HepG2 (cell line): ENCODE measurements around the gene FBRSL1. TPM values are rescaled to one million over a fixed set of nuclear protein-coding genes. Genes with fewer than 3 reads are reported as not detected.

ENCODE experiments used
- ATAC-seq: fragments of 200-7000 bp; cut with Tn5 transposase; 3 replicates; pipeline ENCODE4 v1.9.1; 2020; ENCODE audit warnings: mild to moderate bottlenecking, moderate library complexity
- BruUV-seq: library from RNA; stranded (reverse); fragments of 400-500 nt; replicated peaks from 2 replicates; lab custom pipeline; 2021; lab: Mats Ljungman, UMichigan
- CTCF ChIA-PET: fragments of 300-600 bp; formaldehyde crosslinking; extraction: SDS; loops from one replicate; lab custom pipeline; 2021; ENCODE audit warnings: low total read pairs, inconsistent platforms, low intra/inter-chr PET ratio; lab: Yijun Ruan, JAX
- POLR2A ChIA-PET: fragments of 350-600 bp; sonication (Branson Sonifier 250); formaldehyde crosslinking; loops from one replicate; lab custom pipeline; 2020; ENCODE audit warnings: antibody characterized with exemption, inconsistent platforms; lab: Yijun Ruan, JAX
- DNase-seq: peaks from one replicate; pipeline ENCODE4 v3.0.0-alpha.2; 2015; ENCODE audit warnings: low spot score
- FAIRE-seq: peaks from 3 replicates; lab custom pipeline; 2011; peaks lifted over from hg19 to GRCh38; lab: Jason Lieb, UNC
- H2AFZ ChIP-seq: one replicate; pipeline ENCODE4 v1.6.1; 2011; ENCODE audit warnings: low read length, inconsistent platforms
- H3K27ac ChIP-seq: fragments of 300-600 bp; 3 replicates; pipeline ENCODE4 v1.8.0; 2011; ENCODE audit warnings: mixed run types, mild to moderate bottlenecking, mixed read lengths, low read length, inconsistent platforms; ENCODE audit not compliant: insufficient read depth; ENCODE audit errors: extremely low read length
- H3K27me3 ChIP-seq, 2 experiments: fragments of 200-600 bp in 1 of 2; 2 replicates in 1 of 2; 3 replicates in 1 of 2; pipeline versions ENCODE4 v1.6.0 to v1.8.0; 2011; ENCODE audit warnings: low read length in 2 of 2, mild to moderate bottlenecking in 2 of 2, moderate library complexity in 2 of 2, inconsistent platforms in 1 of 2; ENCODE audit not compliant: insufficient read depth in 2 of 2, control insufficient read depth in 1 of 2
- H3K36me3 ChIP-seq, 2 experiments: fragments of 200-600 bp in 1 of 2; replicated peaks in 1 of 2; 2 replicates in 1 of 2; 3 replicates in 1 of 2; pipeline versions ENCODE4 v1.5.1 to v1.8.0; 2011; ENCODE audit warnings: low read length in 2 of 2, inconsistent platforms in 1 of 2; ENCODE audit not compliant: insufficient read depth in 2 of 2, control insufficient read depth in 1 of 2
- H3K4me1 ChIP-seq: 2 replicates; pipeline ENCODE4 v1.5.1; 2012; ENCODE audit warnings: low read length, inconsistent platforms; ENCODE audit not compliant: insufficient read depth
- H3K4me2 ChIP-seq: 2 replicates; pipeline ENCODE4 v1.6.0; 2011; ENCODE audit warnings: low read depth, low read length, inconsistent platforms
- H3K4me3 ChIP-seq, 3 experiments: fragments of 200-600 bp in 1 of 3; sonication (generic), shearing (Covaris generic) in 1 of 3; replicated peaks in 1 of 3; 2 replicates each; pipeline ENCODE4 v1.5.1; 2011 to 2016; ENCODE audit warnings: low read length in 3 of 3, inconsistent platforms in 2 of 3, low read depth in 2 of 3, mild to moderate bottlenecking in 2 of 3, control low read depth in 1 of 3, mixed read lengths in 1 of 3; ENCODE audit not compliant: insufficient read depth in 1 of 3
- H3K79me2 ChIP-seq: one replicate; pipeline ENCODE4 v1.6.1; 2011; ENCODE audit warnings: low read length, inconsistent platforms; ENCODE audit not compliant: insufficient read depth
- H3K9ac ChIP-seq: 2 replicates; pipeline ENCODE4 v1.6.0; 2011; ENCODE audit warnings: mild to moderate bottlenecking, low read depth, low read length, inconsistent platforms; ENCODE audit not compliant: insufficient read depth
- H3K9me3 ChIP-seq: 2 replicates; pipeline ENCODE4 v1.5.1; 2012; ENCODE audit warnings: mild to moderate bottlenecking, low read length
- H4K20me1 ChIP-seq: 2 replicates; pipeline ENCODE4 v1.6.0; 2011; ENCODE audit warnings: inconsistent platforms, mild to moderate bottlenecking, low read length, moderate library complexity; ENCODE audit not compliant: insufficient read depth
- BORCS8-MEF2B ChIP-seq: sonication (generic); formaldehyde crosslinking; IDR thresholded peaks from 2 replicates; pipeline ENCODE4 v1.8.0; 2022; ENCODE audit warnings: mild to moderate bottlenecking, missing genetic modification reagents
- ZNF224 ChIP-seq: sonication (generic); formaldehyde crosslinking; IDR thresholded peaks from 2 replicates; pipeline ENCODE4 v1.5.0; 2020; ENCODE audit warnings: mild to moderate bottlenecking, missing genetic modification reagents
- ZNF263 ChIP-seq: sonication (generic); formaldehyde crosslinking; IDR thresholded peaks from 2 replicates; pipeline ENCODE4 v1.4.0; 2020; ENCODE audit warnings: missing genetic modification reagents
- WGBS: methylation state at CpG from one replicate; pipeline ENCODE4 v1.1.6; 2017; ENCODE audit warnings: low lambda C conversion rate; 5-methylcytosine and 5-hydroxymethylcytosine counted together
- in situ Hi-C: cut with HindIII; loops from 2 replicates; pipeline ENCODE4 v1.10.0; 2017; ENCODE audit warnings: low pct_unique_long_range_greater_than_20kb; ENCODE audit not compliant: extremely low pct_ligation_motif_present
- intact Hi-C: fragments of 100-400 bp; cut with micrococcal nuclease; formaldehyde crosslinking; loops from one replicate; pipeline ENCODE4 v1.10.0; 2022; ENCODE audit not compliant: unreplicated experiment
- polyA plus RNA-seq, 8 experiments: library from polyadenylated mRNA; depleted of rRNA in 3 of 8; stranded (reverse) in 7 of 8; unstranded in 1 of 8; fragments of >200 nt; fragmentation: Illumina TruSeq in 4 of 8; extraction: Trizol in 4 of 8; gene quantifications; 2 replicates each; pipeline versions ENCODE4 v1.2.1 to v1.2.3, GENCODE V29; 2011 to 2016; ENCODE audit warnings: low read depth in 4 of 8, missing spikeins in 1 of 8, mixed read lengths in 1 of 8; ENCODE audit not compliant: insufficient read depth in 1 of 8
- total RNA-seq, 5 experiments: library from RNA; depleted of rRNA; stranded (reverse); fragments of >200 nt; fragmentation: Illumina TruSeq; extraction: Trizol; gene quantifications; 2 replicates each; pipeline ENCODE4 v1.2.3, GENCODE V29; 2016; ENCODE audit warnings: low read depth in 1 of 5
- TF ChIP-seq, protein P1 (sequence below): IDR thresholded peaks from 2 replicates; pipeline ENCODE4 v1.6.1; 2016
- TF ChIP-seq, protein P2 (sequence below): sonication (generic); formaldehyde crosslinking; IDR thresholded peaks from 2 replicates; pipeline ENCODE4 v1.5.0; 2020; ENCODE audit warnings: mild to moderate bottlenecking, missing genetic modification reagents, moderate library complexity

Gene FBRSL1
- total and polyA plus RNA-seq, 2 of the 13 experiments (the other 11 are each of a cell fraction or from before 2014, with no cell fraction given), result 3.6 to 7.9 TPM

DNA sequence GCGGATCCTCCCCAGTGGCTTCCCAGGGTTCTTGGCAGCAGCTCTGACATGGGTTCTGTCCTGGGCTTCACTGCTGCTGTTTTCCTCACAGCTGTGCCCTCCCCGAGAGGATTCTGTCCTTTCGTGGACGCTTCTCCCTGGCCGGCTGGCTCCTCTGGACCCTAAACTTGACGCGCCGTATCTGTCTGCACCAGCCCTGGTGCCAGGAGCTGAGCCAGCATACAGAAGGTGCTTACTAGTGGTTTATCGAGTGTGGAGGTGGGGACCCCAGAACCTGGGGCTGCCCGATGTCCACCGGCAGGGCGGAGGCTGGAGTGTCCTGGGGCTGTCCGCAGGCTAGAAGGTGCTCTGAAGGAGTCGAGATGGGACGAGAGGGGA is 17.2 kb downstream of the FBRSL1 start (continued):
- TF ChIP-seq BORCS8-MEF2B, result no peak
- TF ChIP-seq, protein P1, sequence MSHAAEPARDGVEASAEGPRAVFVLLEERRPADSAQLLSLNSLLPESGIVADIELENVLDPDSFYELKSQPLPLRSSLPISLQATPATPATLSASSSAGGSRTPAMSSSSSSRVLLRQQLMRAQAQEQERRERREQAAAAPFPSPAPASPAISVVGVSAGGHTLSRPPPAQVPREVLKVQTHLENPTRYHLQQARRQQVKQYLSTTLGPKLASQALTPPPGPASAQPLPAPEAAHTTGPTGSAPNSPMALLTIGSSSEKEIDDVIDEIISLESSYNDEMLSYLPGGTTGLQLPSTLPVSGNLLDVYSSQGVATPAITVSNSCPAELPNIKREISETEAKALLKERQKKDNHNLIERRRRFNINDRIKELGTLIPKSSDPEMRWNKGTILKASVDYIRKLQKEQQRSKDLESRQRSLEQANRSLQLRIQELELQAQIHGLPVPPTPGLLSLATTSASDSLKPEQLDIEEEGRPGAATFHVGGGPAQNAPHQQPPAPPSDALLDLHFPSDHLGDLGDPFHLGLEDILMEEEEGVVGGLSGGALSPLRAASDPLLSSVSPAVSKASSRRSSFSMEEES (CRISPR knock-in tag), result no peak

DNA sequence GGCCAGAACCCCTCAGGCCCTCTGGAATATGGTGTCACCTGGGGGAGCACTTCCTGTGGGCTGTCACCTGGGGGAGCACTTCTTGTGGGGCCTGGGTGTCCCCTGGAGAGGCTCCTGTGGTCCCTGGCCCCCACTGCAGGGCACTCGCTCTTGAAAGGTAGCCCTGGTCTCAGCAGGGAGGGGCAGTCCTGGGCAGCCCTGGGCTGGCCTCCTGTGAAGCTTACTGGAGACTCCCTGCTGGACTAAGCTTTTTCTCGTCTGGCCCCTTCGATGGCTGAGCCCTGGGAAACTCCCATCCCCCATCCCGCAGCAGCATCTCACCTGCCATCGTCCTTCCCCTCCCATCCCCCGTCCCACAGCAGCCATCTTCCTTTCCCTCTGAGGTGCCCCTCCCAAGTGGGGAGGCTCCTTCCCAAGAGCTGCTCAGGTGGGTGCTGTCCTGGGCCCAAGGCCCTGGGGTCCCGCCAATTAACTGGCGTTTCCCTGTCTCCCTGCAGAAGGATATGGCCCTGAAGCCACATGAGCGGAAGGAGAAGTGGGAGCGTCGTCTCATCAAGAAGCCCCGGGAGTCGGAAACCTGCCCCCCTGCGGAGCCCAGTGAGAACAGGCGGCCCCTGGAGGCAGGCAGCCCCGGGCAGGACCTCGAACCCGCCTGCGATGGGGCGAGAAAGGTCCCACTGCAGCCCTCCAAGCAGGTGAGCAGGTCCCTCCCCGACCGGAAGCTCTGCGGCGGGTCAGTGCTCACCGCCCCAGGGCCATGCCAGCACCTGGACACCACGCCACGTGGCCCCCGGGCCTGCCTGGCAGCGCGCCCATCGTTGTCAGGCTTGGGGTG is 17.9 kb downstream of the FBRSL1 start:
- FAIRE-seq (no peak), DNase-seq (no peak), ATAC-seq (no peak)
- peaks cover 48% of the 10 kb centered on the region for H4K20me1 ChIP-seq
- H3K9me3 ChIP-seq, result no peaks in the 10 kb centered on the region
- ChIA-PET CTCF (no interaction called here), POLR2A (no interaction called here)
- H3K9ac ChIP-seq, result no peak overlapping the region
- peaks cover 4 to 7% of the 10 kb centered on the region in 2 experiments; a peak in 2 of 5 replicates for H3K36me3 ChIP-seq
- H2AFZ ChIP-seq, result no peak overlapping the region
- 96% methylated on average over 23 of the region's 31 CpGs for WGBS
- H3K4me3 ChIP-seq, result no peak overlapping the region
- peaks cover 30% of the 10 kb centered on the region for H3K79me2 ChIP-seq
- in situ Hi-C loops (no loop called here), intact Hi-C loops (no loop called here)
- H3K27me3 ChIP-seq, result no peaks in the 10 kb centered on the region
- H3K27ac ChIP-seq, result no peak overlapping the region
- TF ChIP-seq ZNF263 (CRISPR knock-in tag) (peak; percentile 77), ZNF224 (CRISPR knock-in tag) (no peak)
- TF ChIP-seq, protein P2, sequence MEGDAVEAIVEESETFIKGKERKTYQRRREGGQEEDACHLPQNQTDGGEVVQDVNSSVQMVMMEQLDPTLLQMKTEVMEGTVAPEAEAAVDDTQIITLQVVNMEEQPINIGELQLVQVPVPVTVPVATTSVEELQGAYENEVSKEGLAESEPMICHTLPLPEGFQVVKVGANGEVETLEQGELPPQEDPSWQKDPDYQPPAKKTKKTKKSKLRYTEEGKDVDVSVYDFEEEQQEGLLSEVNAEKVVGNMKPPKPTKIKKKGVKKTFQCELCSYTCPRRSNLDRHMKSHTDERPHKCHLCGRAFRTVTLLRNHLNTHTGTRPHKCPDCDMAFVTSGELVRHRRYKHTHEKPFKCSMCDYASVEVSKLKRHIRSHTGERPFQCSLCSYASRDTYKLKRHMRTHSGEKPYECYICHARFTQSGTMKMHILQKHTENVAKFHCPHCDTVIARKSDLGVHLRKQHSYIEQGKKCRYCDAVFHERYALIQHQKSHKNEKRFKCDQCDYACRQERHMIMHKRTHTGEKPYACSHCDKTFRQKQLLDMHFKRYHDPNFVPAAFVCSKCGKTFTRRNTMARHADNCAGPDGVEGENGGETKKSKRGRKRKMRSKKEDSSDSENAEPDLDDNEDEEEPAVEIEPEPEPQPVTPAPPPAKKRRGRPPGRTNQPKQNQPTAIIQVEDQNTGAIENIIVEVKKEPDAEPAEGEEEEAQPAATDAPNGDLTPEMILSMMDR (CRISPR knock-in tag), result peak; percentile 36
- no TSS peak for BruUV-seq
- peaks cover 3% of the 10 kb centered on the region; the same call in 1 of the 2 replicates for H3K4me1 ChIP-seq
- no peak overlapping the region for H3K4me2 ChIP-seq
